BLaER1 (cell line): ENCODE data around the gene CCL14.

Source experiments
- H3K27ac ChIP-seq: shearing (Covaris generic); formaldehyde crosslinking; 2 replicates; pipeline ENCODE4 v1.8.1; 2022
- H3K27me3 ChIP-seq: shearing (Covaris generic); formaldehyde crosslinking; 2 replicates; pipeline ENCODE4 v1.8.1; 2022
- H3K36me3 ChIP-seq: shearing (Covaris generic); formaldehyde crosslinking; 2 replicates; pipeline ENCODE4 v1.8.1; 2022
- H3K4me1 ChIP-seq: shearing (Covaris generic); formaldehyde crosslinking; 2 replicates; pipeline ENCODE4 v1.8.1; 2022
- H3K4me2 ChIP-seq: shearing (Covaris generic); formaldehyde crosslinking; 2 replicates; pipeline ENCODE4 v1.8.1; 2022
- H3K4me3 ChIP-seq: shearing (Covaris generic); formaldehyde crosslinking; 2 replicates; pipeline ENCODE4 v1.8.1; 2022
- H3K9ac ChIP-seq: shearing (Covaris generic); formaldehyde crosslinking; 2 replicates; pipeline ENCODE4 v1.8.1; 2022
- H3K9me3 ChIP-seq: shearing (Covaris generic); formaldehyde crosslinking; 2 replicates; pipeline ENCODE4 v1.8.1; 2022
- H4K20me1 ChIP-seq: shearing (Covaris generic); formaldehyde crosslinking; 2 replicates; pipeline ENCODE4 v1.8.1; 2022
- Cebpa-rat ChIP-seq: shearing (Covaris generic); IDR thresholded peaks from 2 replicates; pipeline ENCODE4 v1.8.1; 2022

Gene CCL14

GRCh38 chr17:36014946-36015345 lies 28.4 kb upstream of the CCL14 start:
- H3K27me3 ChIP-seq: no peaks in the 10 kb centered on the region
- TF ChIP-seq Cebpa-rat: no peak

GRCh38 chr17:36011201-36011600 lies 24.7 kb upstream of the CCL14 start:
- no peak for TF ChIP-seq Cebpa-rat
- no peaks in the 10 kb centered on the region for H3K4me1 ChIP-seq
- no peaks in the 10 kb centered on the region for H4K20me1 ChIP-seq
- no peaks in the 10 kb centered on the region for H3K27me3 ChIP-seq
- peaks cover 41% of the 10 kb centered on the region for H3K9me3 ChIP-seq
- no peak overlapping the region for H3K4me2 ChIP-seq
- H3K36me3 ChIP-seq: no peaks in the 10 kb centered on the region
- H3K27ac ChIP-seq: no peak overlapping the region
- no peak overlapping the region for H3K4me3 ChIP-seq
- H3K9ac ChIP-seq: no peak overlapping the region

More at GRCh38 chr17:36014946-36015345, 28.4 kb upstream of the CCL14 start:
- no peak overlapping the region for H3K4me2 ChIP-seq
- H3K4me3 ChIP-seq: no peak overlapping the region
- H3K4me1 ChIP-seq: peaks cover 7% of the 10 kb centered on the region; the same call in 1 of the 2 replicates
- H3K36me3 ChIP-seq: no peaks in the 10 kb centered on the region
- no peaks in the 10 kb centered on the region for H4K20me1 ChIP-seq
- no peak overlapping the region for H3K9ac ChIP-seq
- no peak overlapping the region for H3K27ac ChIP-seq
- peaks cover 18% of the 10 kb centered on the region for H3K9me3 ChIP-seq

GRCh38 chr17:36008998-36009665 lies 22.6 kb upstream of the CCL14 start:
- Histone ChIP-seq H3K4me3 (no peak overlapping the region), H4K20me1 (no peaks in the 10 kb centered on the region), H3K9ac (no peak overlapping the region), H3K4me1 (no peaks in the 10 kb centered on the region), H3K36me3 (no peaks in the 10 kb centered on the region), H3K27ac (no peak overlapping the region), H3K27me3 (no peaks in the 10 kb centered on the region), H3K9me3 (peaks cover 41% of the 10 kb centered on the region), H3K4me2 (no peak overlapping the region)
- no peak for TF ChIP-seq Cebpa-rat

GRCh38 chr17:36004594-36005108 lies 18.1 kb upstream of the CCL14 start:
- H4K20me1 ChIP-seq: no peaks in the 10 kb centered on the region
- H3K27me3 ChIP-seq: no peaks in the 10 kb centered on the region
- TF ChIP-seq Cebpa-rat: no peak
- no peaks in the 10 kb centered on the region for H3K36me3 ChIP-seq
- no peak overlapping the region for H3K27ac ChIP-seq
- H3K4me1 ChIP-seq: no peaks in the 10 kb centered on the region
- H3K9ac ChIP-seq: no peak overlapping the region
- H3K4me2 ChIP-seq: no peak overlapping the region
- H3K9me3 ChIP-seq: peaks cover 21% of the 10 kb centered on the region
- no peak overlapping the region for H3K4me3 ChIP-seq

- Histone ChIP-seq H3K4me3 (no peak overlapping the region), H3K9ac (no peak overlapping the region), H4K20me1 (no peaks in the 10 kb centered on the region), H3K4me1 (no peaks in the 10 kb centered on the region), H3K27me3 (no peaks in the 10 kb centered on the region), H3K36me3 (no peaks in the 10 kb centered on the region), H3K4me2 (no peak overlapping the region), H3K9me3 (peaks cover 1% of the 10 kb centered on the region), H3K27ac (no peak overlapping the region)
- no peak for TF ChIP-seq Cebpa-rat
Observed at GRCh38 chr17:36002631-36003030, 16.1 kb upstream of the CCL14 start.

- H3K9me3 ChIP-seq: no peaks in the 10 kb centered on the region
- H3K27me3 ChIP-seq: no peaks in the 10 kb centered on the region
- H3K4me3 ChIP-seq: no peak overlapping the region
- H4K20me1 ChIP-seq: no peaks in the 10 kb centered on the region
- H3K4me2 ChIP-seq: no peak overlapping the region
- no peak for TF ChIP-seq Cebpa-rat
- H3K36me3 ChIP-seq: no peaks in the 10 kb centered on the region
- H3K9ac ChIP-seq: no peak overlapping the region
- no peaks in the 10 kb centered on the region for H3K4me1 ChIP-seq
- H3K27ac ChIP-seq: no peak overlapping the region
Observed at GRCh38 chr17:36001862-36002603, 15.5 kb upstream of the CCL14 start.

- Histone ChIP-seq H3K27ac (no peak within 1 kb of the TSS), H3K9me3 (no peaks in the 10 kb centered on the region), H3K4me3 (no peak within 1 kb of the TSS), H4K20me1 (no peaks in the 10 kb centered on the region), H3K27me3 (no peaks in the 10 kb centered on the region), H3K4me2 (no peak within 1 kb of the TSS), H3K9ac (no peak within 1 kb of the TSS), H3K4me1 (peaks cover 5% of the 10 kb centered on the region; the same call in 1 of the 2 replicates), H3K36me3 (no peaks in the 10 kb centered on the region)
- no peak for TF ChIP-seq Cebpa-rat
Observed at GRCh38 chr17:36001110-36001771, 14.7 kb upstream of the CCL14 start, which contains the start of gene CCL15. TSS of gene CCL15 (minus strand) at chr17:36001553. CDS start at chr17:36001492, 61 bp downstream.

- no peak overlapping the region for H3K9ac ChIP-seq
- no peak for TF ChIP-seq Cebpa-rat
Observed at GRCh38 chr17:36000732-36001109, 14.2 kb upstream of the CCL14 start.

GRCh38 chr17:35998756-35999155 lies 12.2 kb upstream of the CCL14 start:
- H3K4me3 ChIP-seq: no peak overlapping the region
- no peak overlapping the region for H3K4me2 ChIP-seq
- peaks cover 10% of the 10 kb centered on the region; the same call in 1 of the 2 replicates for H3K9me3 ChIP-seq
- H4K20me1 ChIP-seq: no peaks in the 10 kb centered on the region
- no peaks in the 10 kb centered on the region for H3K27me3 ChIP-seq
- H3K9ac ChIP-seq: no peak overlapping the region
- no peak overlapping the region for H3K27ac ChIP-seq
- H3K4me1 ChIP-seq: peaks cover 5% of the 10 kb centered on the region; the same call in 1 of the 2 replicates
- no peak for TF ChIP-seq Cebpa-rat
- H3K36me3 ChIP-seq: no peaks in the 10 kb centered on the region

More at GRCh38 chr17:36000732-36001109, 14.2 kb upstream of the CCL14 start:
- Histone ChIP-seq H3K27ac (no peak overlapping the region), H3K4me2 (no peak overlapping the region), H3K9me3 (no peaks in the 10 kb centered on the region), H4K20me1 (no peaks in the 10 kb centered on the region), H3K4me1 (peaks cover 5% of the 10 kb centered on the region; the same call in 1 of the 2 replicates), H3K4me3 (no peak overlapping the region), H3K36me3 (no peaks in the 10 kb centered on the region), H3K27me3 (no peaks in the 10 kb centered on the region)
